Thyroid gland (tissue), 4 donors: Measurements from ENCODE around the gene LEF1.

Source experiments
- POLR2A ChIP-seq, 2 donors: fragments of 450-650 bp; IDR thresholded peaks; one replicate each; pipeline ENCODE4 v1.6.1; 2017; ENCODE audit warnings: antibody characterized with exemption in 2 of 2, mild to moderate bottlenecking in 2 of 2, moderate library complexity in 1 of 2
- TF ChIP-seq, protein P1 (sequence below), 6 experiments: fragments of 200-600 bp in 3 of 6; fragments of 450-650 bp in 3 of 6; sonication (generic) in 3 of 6; IDR thresholded peaks; one replicate each; pipeline ENCODE4 v1.5.1; 2016 to 2019; ENCODE audit warnings: antibody characterized with exemption in 6 of 6, mild to moderate bottlenecking in 2 of 6, inconsistent platforms in 1 of 6, moderate library complexity in 1 of 6

DNA sequence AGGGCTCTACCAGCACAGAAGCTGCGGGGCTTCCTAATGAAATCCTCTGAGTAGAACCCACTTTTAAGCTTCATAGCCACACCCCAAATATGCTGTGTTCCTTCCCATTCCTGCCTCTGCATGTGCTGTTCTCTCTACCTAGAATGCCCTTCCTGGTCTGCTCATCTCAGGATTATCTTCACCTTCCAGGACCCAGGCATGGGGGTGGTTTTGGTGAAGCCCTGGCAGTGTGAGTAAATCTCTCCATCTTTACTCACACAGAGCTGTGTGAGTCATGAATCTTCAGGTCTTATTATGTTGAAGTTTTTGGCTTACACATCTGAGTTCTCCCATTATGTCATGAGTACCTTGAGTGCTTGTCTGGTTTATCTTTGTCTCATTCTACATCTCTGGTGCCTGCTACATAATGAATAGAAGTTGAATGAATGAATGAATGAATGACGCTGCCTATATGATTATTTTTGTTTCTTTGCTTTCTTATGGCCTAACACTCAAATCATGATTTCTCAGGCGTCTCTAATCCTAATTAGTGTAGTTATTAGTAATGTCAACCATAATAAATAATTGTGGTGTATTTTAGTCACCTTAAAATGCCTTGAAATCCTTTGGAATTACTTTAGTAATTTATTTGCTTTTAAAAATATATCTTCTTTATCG, 137.2 kb downstream of the LEF1 start:
- TF ChIP-seq, protein P1, sequence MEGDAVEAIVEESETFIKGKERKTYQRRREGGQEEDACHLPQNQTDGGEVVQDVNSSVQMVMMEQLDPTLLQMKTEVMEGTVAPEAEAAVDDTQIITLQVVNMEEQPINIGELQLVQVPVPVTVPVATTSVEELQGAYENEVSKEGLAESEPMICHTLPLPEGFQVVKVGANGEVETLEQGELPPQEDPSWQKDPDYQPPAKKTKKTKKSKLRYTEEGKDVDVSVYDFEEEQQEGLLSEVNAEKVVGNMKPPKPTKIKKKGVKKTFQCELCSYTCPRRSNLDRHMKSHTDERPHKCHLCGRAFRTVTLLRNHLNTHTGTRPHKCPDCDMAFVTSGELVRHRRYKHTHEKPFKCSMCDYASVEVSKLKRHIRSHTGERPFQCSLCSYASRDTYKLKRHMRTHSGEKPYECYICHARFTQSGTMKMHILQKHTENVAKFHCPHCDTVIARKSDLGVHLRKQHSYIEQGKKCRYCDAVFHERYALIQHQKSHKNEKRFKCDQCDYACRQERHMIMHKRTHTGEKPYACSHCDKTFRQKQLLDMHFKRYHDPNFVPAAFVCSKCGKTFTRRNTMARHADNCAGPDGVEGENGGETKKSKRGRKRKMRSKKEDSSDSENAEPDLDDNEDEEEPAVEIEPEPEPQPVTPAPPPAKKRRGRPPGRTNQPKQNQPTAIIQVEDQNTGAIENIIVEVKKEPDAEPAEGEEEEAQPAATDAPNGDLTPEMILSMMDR (IDR thresholded peaks at IDR 0.05), result no peak
- no peak for TF ChIP-seq POLR2A (IDR thresholded peaks at IDR 0.05)
